OCI-LY3 (cell line): Measurements from ENCODE around the gene MARCHF9.

ENCODE experiments used
- H2AFZ ChIP-seq: fragments of 200-600, 300-600 bp; shearing (Covaris generic); 2 replicates; pipeline ENCODE4 v1.6.0; 2014; ENCODE audit warnings: antibody characterized with exemption, low read depth, low read length
- H3K27ac ChIP-seq: fragments of 200-600, 300-600 bp; sonication (generic); 2 replicates; pipeline ENCODE4 v1.5.1; 2014; ENCODE audit warnings: mild to moderate bottlenecking, low read length, moderate library complexity, mixed read lengths
- H3K27me3 ChIP-seq: fragments of 200-600, 300-600 bp; sonication (generic); 2 replicates; pipeline ENCODE4 v1.6.1; 2014; ENCODE audit warnings: low read depth, low read length, mixed read lengths
- H3K36me3 ChIP-seq: fragments of 200-600, 300-600 bp; sonication (generic); replicated peaks from 2 replicates; pipeline ENCODE3; 2014; ENCODE audit warnings: low read depth, low read length, mixed read lengths
- H3K4me1 ChIP-seq: fragments of 300-600, 200-600 bp; sonication (generic); 2 replicates; pipeline ENCODE4 v1.6.1; 2014; ENCODE audit warnings: low read length, mixed read lengths
- H3K4me2 ChIP-seq: fragments of 200-600, 300-600 bp; sonication (generic); 2 replicates; pipeline ENCODE4 v1.6.1; 2014; ENCODE audit warnings: low read length, mixed read lengths
- H3K4me3 ChIP-seq: fragments of 300-600, 200-600 bp; sonication (generic); 2 replicates; pipeline ENCODE4 v1.5.1; 2014; ENCODE audit warnings: antibody characterized with exemption, mild to moderate bottlenecking, low read length, moderate library complexity
- H3K79me2 ChIP-seq: fragments of 300-600, 200-600 bp; shearing (Covaris generic); 2 replicates; pipeline ENCODE4 v1.6.1; 2014; ENCODE audit warnings: mild to moderate bottlenecking, low read length, mixed read lengths
- H3K9ac ChIP-seq: fragments of 300-600, 200-600 bp; shearing (Covaris generic); 2 replicates; pipeline ENCODE4 v1.6.0; 2014; ENCODE audit warnings: mild to moderate bottlenecking, low read length, moderate library complexity
- H3K9me3 ChIP-seq: fragments of 200-600, 300-600 bp; shearing (Covaris generic); 2 replicates; pipeline ENCODE4 v1.6.1; 2014; ENCODE audit warnings: low read length, mixed read lengths; ENCODE audit not compliant: insufficient read depth
- H4K20me1 ChIP-seq: fragments of 200-600, 300-600 bp; sonication (generic); 2 replicates; pipeline ENCODE4 v1.6.1; 2016; ENCODE audit warnings: low read length, mixed read lengths; ENCODE audit not compliant: insufficient read depth
- CTCF ChIP-seq: fragments of 200-600, 300-600 bp; sonication (generic); IDR thresholded peaks from 2 replicates; pipeline ENCODE4 v1.5.1; 2014; ENCODE audit warnings: antibody characterized with exemption, low read length, low read depth
- EZH2phosphoT487 ChIP-seq: fragments of 200-600 bp; shearing (Covaris generic); IDR thresholded peaks from 2 replicates; pipeline ENCODE4 v1.6.1; 2018; ENCODE audit warnings: antibody characterized with exemption, mixed run types, low read depth

MARCHF9 gene

GRCh38 chr12:57754411-57755193, at the start of gene MARCHF9:
TSS of gene MARCHF9 (plus strand) at chr12:57755103. CDS start at chr12:57755529, 426 bp downstream.
- Histone ChIP-seq H3K9ac (peak within 1 kb of the TSS; percentile 94), H3K36me3 (peaks cover 38% of the 10 kb centered on the region), H3K9me3 (no peaks in the 10 kb centered on the region), H3K27me3 (no peaks in the 10 kb centered on the region), H3K79me2 (peaks cover 62% of the 10 kb centered on the region), H3K4me3 (peak within 1 kb of the TSS; percentile 82), H2AFZ (no peak within 1 kb of the TSS), H3K4me2 (peak within 1 kb of the TSS; percentile 99), H3K4me1 (peaks cover 32% of the 10 kb centered on the region), H3K27ac (peak within 1 kb of the TSS; percentile 92), H4K20me1 (peaks cover 8% of the 10 kb centered on the region)
- no peak for TF ChIP-seq EZH2phosphoT487
- no peak for TF ChIP-seq CTCF

GRCh38 chr12:57707250-57707649, 47.7 kb upstream of the MARCHF9 start:
- Histone ChIP-seq H4K20me1 (no peaks in the 10 kb centered on the region), H3K9me3 (peaks cover 5% of the 10 kb centered on the region; the same call in 1 of the 2 replicates), H3K36me3 (peaks cover 27% of the 10 kb centered on the region), H3K27ac (no peak overlapping the region), H3K79me2 (no peaks in the 10 kb centered on the region), H3K27me3 (no peaks in the 10 kb centered on the region), H3K4me1 (peaks cover 5% of the 10 kb centered on the region), H3K9ac (no peak overlapping the region), H3K4me2 (no peak overlapping the region), H2AFZ (no peak overlapping the region), H3K4me3 (no peak overlapping the region)
- TF ChIP-seq EZH2phosphoT487 (no peak), CTCF (no peak)

GRCh38 chr12:57708296-57708695, 46.6 kb upstream of the MARCHF9 start:
- H3K4me2 ChIP-seq, result no peak overlapping the region
- peaks cover 5% of the 10 kb centered on the region; the same call in 1 of the 2 replicates for H3K9me3 ChIP-seq
- H4K20me1 ChIP-seq, result no peaks in the 10 kb centered on the region
- H3K27ac ChIP-seq, result no peak overlapping the region
- no peak overlapping the region for H3K4me3 ChIP-seq
- TF ChIP-seq CTCF (no peak), EZH2phosphoT487 (no peak)
- H3K9ac ChIP-seq, result no peak overlapping the region
- no peaks in the 10 kb centered on the region for H3K79me2 ChIP-seq
- no peak overlapping the region for H2AFZ ChIP-seq
- H3K27me3 ChIP-seq, result no peaks in the 10 kb centered on the region
- peaks cover 18% of the 10 kb centered on the region for H3K36me3 ChIP-seq
- peaks cover 5% of the 10 kb centered on the region for H3K4me1 ChIP-seq

GRCh38 chr12:57712701-57713100, 42.2 kb upstream of the MARCHF9 start:
- no peaks in the 10 kb centered on the region for H3K27me3 ChIP-seq
- H4K20me1 ChIP-seq, result no peaks in the 10 kb centered on the region
- H3K4me3 ChIP-seq, result no peak overlapping the region
- H3K27ac ChIP-seq, result no peak overlapping the region
- no peak overlapping the region for H2AFZ ChIP-seq
- TF ChIP-seq EZH2phosphoT487, result no peak
- no peak for TF ChIP-seq CTCF
- H3K9me3 ChIP-seq, result no peaks in the 10 kb centered on the region
- H3K9ac ChIP-seq, result no peak overlapping the region
- H3K4me2 ChIP-seq, result no peak overlapping the region
- H3K4me1 ChIP-seq, result peaks cover 5% of the 10 kb centered on the region
- H3K79me2 ChIP-seq, result no peaks in the 10 kb centered on the region
- H3K36me3 ChIP-seq, result peaks cover 9% of the 10 kb centered on the region
